Superior temporal gyrus (tissue), 1 donor: ENCODE measurements around the gene WHAMM.
"Not testable (repeated sequence)": the region's sequence is repeated elsewhere in the genome, so short reads cannot be mapped to it uniquely, and the experiment has no call there.

Experiments used
- DNase-seq: peaks from one replicate; pipeline ENCODE4 v3.0.0-alpha.2; 2016; ENCODE audit errors: extremely low spot score

The WHAMM gene

GRCh38 chr15:82865981-82866380 is 56.6 kb downstream of the WHAMM start:
- DNase-seq, result not testable (repeated sequence)

GRCh38 chr15:82870727-82871320 is 61.4 kb downstream of the WHAMM start:
- DNase-seq, result no peak

- no peak for DNase-seq
These were observed 61.9 kb downstream of the WHAMM start for GRCh38 chr15:82871358-82871757.

- no peak for DNase-seq
These were observed 62.5 kb downstream of the WHAMM start for GRCh38 chr15:82871832-82872484.

GRCh38 chr15:82873000-82873680 is 63.7 kb downstream of the WHAMM start:
- DNase-seq, result no peak

DNA sequence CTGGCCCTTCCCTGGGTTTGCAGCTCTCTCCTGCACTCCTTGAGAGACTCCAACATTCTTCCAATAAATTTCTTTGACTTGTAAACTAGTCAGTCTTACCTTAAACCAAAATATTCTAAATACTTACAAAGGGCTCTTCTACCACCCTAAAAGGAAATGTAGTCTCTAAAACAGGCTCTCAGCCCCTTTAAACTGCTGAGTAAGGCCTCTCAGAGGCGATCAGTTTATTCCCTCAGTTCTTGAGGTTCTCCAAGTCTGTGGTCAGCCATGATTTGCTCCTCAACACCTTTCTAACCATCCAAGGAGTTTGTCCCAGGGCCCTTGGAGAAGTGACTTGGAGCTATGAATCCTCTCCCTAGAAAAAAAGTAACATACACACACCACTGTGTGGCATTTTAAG is 64.8 kb downstream of the WHAMM start:
- DNase-seq, result no peak

- no peak for DNase-seq
These were observed 65.5 kb downstream of the WHAMM start for GRCh38 chr15:82874961-82875360.

DNA sequence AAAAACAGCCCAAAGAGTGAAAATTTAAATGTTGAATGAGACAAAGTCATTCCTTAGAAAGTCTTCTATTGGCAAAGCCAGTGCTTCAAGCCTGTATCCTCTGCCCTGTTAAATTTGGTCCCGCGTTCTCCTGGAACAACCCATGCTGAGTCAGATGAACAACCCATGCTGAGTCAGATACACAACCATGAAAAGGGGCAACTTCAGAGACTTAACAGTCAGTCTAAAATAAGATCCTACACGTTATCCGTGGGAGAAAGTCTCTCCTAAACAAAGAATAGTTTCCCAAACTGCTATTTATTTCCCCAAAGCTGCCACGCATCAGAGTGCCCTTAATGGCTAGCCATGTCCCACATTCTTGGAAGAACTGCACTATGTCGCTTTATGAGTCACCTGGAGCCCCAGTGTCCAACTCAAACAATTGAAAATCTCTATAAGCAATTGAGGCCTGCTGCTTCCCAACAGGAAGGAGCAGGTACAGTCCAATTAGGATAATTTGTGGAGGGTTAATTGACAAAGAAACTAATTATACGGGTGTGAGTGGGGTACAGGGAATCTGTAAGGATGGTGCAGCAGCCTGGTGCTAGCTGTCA is 66.1 kb downstream of the WHAMM start:
- no peak for DNase-seq

DNA sequence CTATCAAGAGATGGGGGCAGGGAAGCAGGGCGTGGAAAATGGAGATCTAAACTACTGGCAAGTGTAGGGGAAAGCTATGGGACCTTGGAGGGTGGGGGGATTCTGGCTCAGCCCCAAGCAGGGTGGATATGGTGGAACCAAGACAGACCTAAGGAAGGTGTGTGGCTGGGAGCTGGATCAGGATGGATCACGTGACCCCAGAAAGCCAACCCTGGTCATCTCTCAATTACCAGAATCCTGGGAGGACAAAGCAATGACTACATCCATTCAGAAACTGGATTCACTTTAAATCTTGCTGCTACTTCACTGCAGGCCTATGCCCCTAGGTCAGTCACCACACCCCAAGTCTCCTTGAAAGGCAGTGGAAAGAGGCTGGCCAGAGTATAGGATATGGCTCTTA is 68.4 kb downstream of the WHAMM start:
- DNase-seq, result no peak

DNA sequence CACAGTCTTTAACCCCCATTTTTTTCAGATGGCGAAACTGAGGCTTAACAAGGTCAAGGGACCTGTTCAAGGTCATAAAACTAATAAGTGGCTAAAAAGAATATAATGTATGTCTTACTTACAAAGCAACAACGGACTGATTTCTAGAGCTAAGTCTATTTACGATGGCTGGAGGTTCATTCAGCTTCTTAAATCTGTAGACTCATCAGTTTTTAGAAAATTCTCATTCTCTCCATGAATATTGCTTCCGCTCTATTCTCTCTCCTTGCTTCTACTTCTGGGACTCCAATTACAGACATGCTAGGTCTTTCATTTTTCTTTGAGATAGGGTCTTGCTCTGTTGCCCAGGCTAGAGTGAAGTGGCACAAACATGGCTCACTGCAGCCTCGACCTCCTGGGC is 68.9 kb downstream of the WHAMM start:
- DNase-seq, result no peak

DNA sequence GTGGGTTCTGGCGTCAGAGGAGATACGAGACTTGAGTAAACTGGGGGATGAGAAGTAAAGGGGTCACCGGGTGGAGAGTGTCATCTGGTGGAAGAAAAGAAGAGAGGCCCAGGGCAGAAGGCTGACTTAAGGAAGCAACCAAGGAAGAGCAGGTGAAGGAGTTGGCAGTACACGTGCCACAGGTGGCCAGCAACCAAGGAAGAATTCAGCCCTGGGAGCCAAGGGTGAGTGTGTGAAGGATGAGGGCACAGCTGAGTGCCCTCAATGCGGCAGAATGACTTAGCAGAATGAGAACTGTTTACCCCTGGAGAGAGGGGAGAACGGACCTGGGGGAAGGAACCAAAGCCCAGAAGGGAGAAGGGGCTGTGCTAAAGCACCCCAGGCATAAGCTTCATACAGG is 71.3 kb downstream of the WHAMM start:
- DNase-seq, result no peak

- DNase-seq, result no peak
These were observed 72.3 kb downstream of the WHAMM start for GRCh38 chr15:82881747-82882146.

DNA sequence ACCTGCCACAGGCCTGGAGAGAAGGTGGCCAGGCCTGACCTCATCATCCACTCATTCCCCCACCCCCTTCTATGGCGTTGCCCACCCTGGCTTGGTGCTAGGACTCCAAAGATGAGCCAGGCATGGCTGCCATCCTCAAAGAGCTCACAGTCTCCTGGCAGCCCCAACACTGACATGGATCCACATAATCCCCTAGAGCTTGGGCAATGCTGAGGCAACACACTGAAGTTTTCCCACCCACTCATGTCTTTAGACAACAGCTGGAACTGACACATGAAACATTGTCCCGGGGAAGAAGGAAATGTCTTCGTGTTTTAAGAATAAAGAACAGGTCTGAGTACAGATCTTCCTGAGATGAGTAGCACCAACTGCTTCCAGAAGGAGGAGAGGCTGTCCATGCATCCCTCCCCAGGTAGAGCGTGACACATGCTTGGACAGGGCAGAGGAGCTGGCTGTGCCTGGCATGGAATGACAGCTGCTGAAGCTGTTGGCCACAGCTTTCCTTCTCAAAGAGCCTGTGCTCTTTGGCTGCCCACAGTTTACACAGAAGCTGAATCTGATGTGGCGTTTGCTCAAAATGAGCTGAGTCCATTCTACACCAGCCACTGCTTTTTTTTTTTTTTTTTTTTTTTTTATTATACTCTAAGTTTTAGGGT is 73.0 kb downstream of the WHAMM start:
- DNase-seq, result no peak
